HPDE6-E6E7 (cell line): ENCODE data around the gene RNF103.
"Not testable (repeated sequence)": the region's sequence is repeated elsewhere in the genome, so short reads cannot be mapped to it uniquely, and the experiment has no call there.

Experiments used
- DNase-seq: peaks from one replicate; pipeline ENCODE4 v3.0.0; 2011; ENCODE audit warnings: missing footprints; ENCODE audit errors: extremely low spot score

The RNF103 gene

GRCh38 chr2:86625096-86625495 is 1.4 kb upstream of the RNF103 start:
- DNase-seq = no peak

GRCh38 chr2:86624267-86624547 is 542 bp upstream of the RNF103 start:
- no peak for DNase-seq

- DNase-seq = no peak
Measured at GRCh38 chr2:86623043-86623493, 597 bp downstream of the RNF103 start.

GRCh38 chr2:86622519-86623042 is 1.1 kb downstream of the RNF103 start:
- DNase-seq = no peak

- DNase-seq = no peak
Measured at GRCh38 chr2:86621280-86621943, 2.3 kb downstream of the RNF103 start.

- DNase-seq = no peak
Measured at GRCh38 chr2:86617738-86618137, 5.9 kb downstream of the RNF103 start.

- DNase-seq = no peak
Measured at GRCh38 chr2:86617153-86617552, 6.5 kb downstream of the RNF103 start.

GRCh38 chr2:86616502-86616901 is 7.2 kb downstream of the RNF103 start:
- no peak for DNase-seq

GRCh38 chr2:86615596-86615995 is 8.1 kb downstream of the RNF103 start:
- no peak for DNase-seq

GRCh38 chr2:86613515-86613914 is 10.2 kb downstream of the RNF103 start:
- DNase-seq = no peak

- DNase-seq = no peak
Measured at GRCh38 chr2:86610871-86611270, 12.8 kb downstream of the RNF103 start.

GRCh38 chr2:86608832-86609410 is 14.7 kb downstream of the RNF103 start:
- DNase-seq = no peak

- DNase-seq = no peak
Measured at GRCh38 chr2:86603905-86604304, 19.8 kb downstream of the RNF103 start.

- DNase-seq = no peak
Measured at GRCh38 chr2:86598966-86599365, 24.7 kb downstream of the RNF103 start.

- no peak for DNase-seq
Measured at GRCh38 chr2:86596118-86596517, 27.5 kb downstream of the RNF103 start.

GRCh38 chr2:86593266-86593665 is 30.4 kb downstream of the RNF103 start:
- DNase-seq = no peak

- DNase-seq = no peak
Measured at GRCh38 chr2:86592547-86593230, 31.0 kb downstream of the RNF103 start.

GRCh38 chr2:86589701-86590100 is 34.0 kb downstream of the RNF103 start:
- DNase-seq = not testable (repeated sequence)

GRCh38 chr2:86584151-86584913 is 39.3 kb downstream of the RNF103 start:
- no peak for DNase-seq

- DNase-seq = no peak
Measured at GRCh38 chr2:86580560-86580959, 43.1 kb downstream of the RNF103 start.

GRCh38 chr2:86577817-86578456 is 45.7 kb downstream of the RNF103 start:
- no peak for DNase-seq

GRCh38 chr2:86570059-86570458 is 53.6 kb downstream of the RNF103 start:
- no peak for DNase-seq
